Stimulated activated naive CD8-positive, alpha-beta T cell treated with anti-CD3 and anti-CD28 coated beads, Interleukin-15, Interleukin-2, amounts not matched to agents 100 ng/mL and 50 ng/mL, for 24 hours (primary cell): Measurements from ENCODE around the gene KLF1.
"Not testable (repeated sequence)": the region's sequence is repeated elsewhere in the genome, so short reads cannot be mapped to it uniquely, and the experiment has no call there.

Experiments
- H3K27ac Mint-ChIP-seq: one replicate; pipeline ENCODE4 v1.8.0; 2021; ENCODE audit warnings: mild to moderate bottlenecking, mixed read lengths
- H3K27me3 Mint-ChIP-seq: one replicate; pipeline ENCODE4 v1.8.0; 2021; ENCODE audit warnings: mixed read lengths
- H3K36me3 Mint-ChIP-seq: one replicate; pipeline ENCODE4 v1.8.0; 2021; ENCODE audit warnings: low read depth, mixed read lengths
- H3K4me1 Mint-ChIP-seq: one replicate; pipeline ENCODE4 v1.8.0; 2021; ENCODE audit warnings: low read depth, mixed read lengths
- H3K4me3 Mint-ChIP-seq: one replicate; pipeline ENCODE4 v1.8.0; 2021; ENCODE audit warnings: mild to moderate bottlenecking, mixed read lengths
- H3K9me3 Mint-ChIP-seq: one replicate; pipeline ENCODE4 v1.8.0; 2021; ENCODE audit warnings: mixed read lengths

The KLF1 gene

GRCh38 chr19:12886969-12887747 is at the start of gene KLF1:
KLF1 (minus strand) TSS chr19:12887201; CDS start chr19:12887140, 61 bp downstream.
- H3K36me3 Mint-ChIP-seq = no peaks in the 10 kb centered on the region
- peak within 1 kb of the TSS; percentile 38 for H3K27ac Mint-ChIP-seq
- peak within 1 kb of the TSS; percentile 60 for H3K4me3 Mint-ChIP-seq
- H3K4me1 Mint-ChIP-seq = peaks cover 34% of the 10 kb centered on the region
- no peaks in the 10 kb centered on the region for H3K9me3 Mint-ChIP-seq
- no peaks in the 10 kb centered on the region for H3K27me3 Mint-ChIP-seq

GRCh38 chr19:12936582-12936981 is 49.6 kb upstream of the KLF1 start:
- Mint-ChIP-seq H3K27ac (no peak overlapping the region), H3K36me3 (peaks cover 49% of the 10 kb centered on the region), H3K9me3 (no peaks in the 10 kb centered on the region), H3K4me3 (no peak overlapping the region), H3K27me3 (no peaks in the 10 kb centered on the region), H3K4me1 (peaks cover 71% of the 10 kb centered on the region)

- H3K27me3 Mint-ChIP-seq = no peaks in the 10 kb centered on the region
- peaks cover 63% of the 10 kb centered on the region for H3K4me1 Mint-ChIP-seq
- no peaks in the 10 kb centered on the region for H3K9me3 Mint-ChIP-seq
- no peak overlapping the region for H3K27ac Mint-ChIP-seq
- H3K4me3 Mint-ChIP-seq = no peak overlapping the region
- peaks cover 45% of the 10 kb centered on the region for H3K36me3 Mint-ChIP-seq
Measured at GRCh38 chr19:12935071-12935470, 48.1 kb upstream of the KLF1 start.

GRCh38 chr19:12933287-12934072 is 46.5 kb upstream of the KLF1 start, which contains the start of gene FARSA:
FARSA (minus strand) TSS chr19:12933711; CDS start chr19:12933696, 15 bp downstream.
- Mint-ChIP-seq H3K36me3 (peaks cover 40% of the 10 kb centered on the region), H3K27ac (peak within 1 kb of the TSS; percentile 92), H3K4me1 (peaks cover 50% of the 10 kb centered on the region), H3K27me3 (no peaks in the 10 kb centered on the region), H3K4me3 (peak within 1 kb of the TSS; percentile 98), H3K9me3 (no peaks in the 10 kb centered on the region)

GRCh38 chr19:12932392-12933286 is 45.6 kb upstream of the KLF1 start:
- H3K4me3 Mint-ChIP-seq = peak overlapping the region; percentile 98
- peak overlapping the region; percentile 92 for H3K27ac Mint-ChIP-seq
- H3K27me3 Mint-ChIP-seq = no peaks in the 10 kb centered on the region
- peaks cover 43% of the 10 kb centered on the region for H3K4me1 Mint-ChIP-seq
- peaks cover 42% of the 10 kb centered on the region for H3K36me3 Mint-ChIP-seq
- H3K9me3 Mint-ChIP-seq = no peaks in the 10 kb centered on the region

GRCh38 chr19:12930002-12930645 is 43.1 kb upstream of the KLF1 start:
- H3K4me3 Mint-ChIP-seq = no peak overlapping the region
- no peak overlapping the region for H3K27ac Mint-ChIP-seq
- no peaks in the 10 kb centered on the region for H3K27me3 Mint-ChIP-seq
- H3K9me3 Mint-ChIP-seq = no peaks in the 10 kb centered on the region
- peaks cover 31% of the 10 kb centered on the region for H3K4me1 Mint-ChIP-seq
- peaks cover 54% of the 10 kb centered on the region for H3K36me3 Mint-ChIP-seq

- H3K4me1 Mint-ChIP-seq = peaks cover 4% of the 10 kb centered on the region
- H3K27ac Mint-ChIP-seq = no peak overlapping the region
- H3K9me3 Mint-ChIP-seq = no peaks in the 10 kb centered on the region
- peaks cover 56% of the 10 kb centered on the region for H3K36me3 Mint-ChIP-seq
- H3K4me3 Mint-ChIP-seq = no peak overlapping the region
- H3K27me3 Mint-ChIP-seq = no peaks in the 10 kb centered on the region
Measured at GRCh38 chr19:12924621-12925310, 37.8 kb upstream of the KLF1 start.

- no peaks in the 10 kb centered on the region for H3K9me3 Mint-ChIP-seq
- no peak overlapping the region for H3K27ac Mint-ChIP-seq
- H3K4me1 Mint-ChIP-seq = peaks cover 17% of the 10 kb centered on the region
- no peaks in the 10 kb centered on the region for H3K27me3 Mint-ChIP-seq
- peaks cover 42% of the 10 kb centered on the region for H3K36me3 Mint-ChIP-seq
- H3K4me3 Mint-ChIP-seq = no peak overlapping the region
Measured at GRCh38 chr19:12922959-12923358, 36.0 kb upstream of the KLF1 start.

GRCh38 chr19:12921047-12921446 is 34.0 kb upstream of the KLF1 start:
- peaks cover 17% of the 10 kb centered on the region for H3K4me1 Mint-ChIP-seq
- peaks cover 32% of the 10 kb centered on the region for H3K36me3 Mint-ChIP-seq
- H3K27me3 Mint-ChIP-seq = no peaks in the 10 kb centered on the region
- no peaks in the 10 kb centered on the region for H3K9me3 Mint-ChIP-seq
- no peak overlapping the region for H3K27ac Mint-ChIP-seq
- no peak overlapping the region for H3K4me3 Mint-ChIP-seq

GRCh38 chr19:12918253-12918652 is 31.3 kb upstream of the KLF1 start:
- no peaks in the 10 kb centered on the region for H3K9me3 Mint-ChIP-seq
- H3K4me1 Mint-ChIP-seq = peaks cover 36% of the 10 kb centered on the region
- peaks cover 14% of the 10 kb centered on the region for H3K36me3 Mint-ChIP-seq
- H3K27ac Mint-ChIP-seq = no peak overlapping the region
- H3K27me3 Mint-ChIP-seq = no peaks in the 10 kb centered on the region
- H3K4me3 Mint-ChIP-seq = peak overlapping the region; percentile 75

GRCh38 chr19:12915860-12916259 is 28.9 kb upstream of the KLF1 start:
- peak overlapping the region; percentile 36 for H3K27ac Mint-ChIP-seq
- not testable (repeated sequence) for H3K4me3 Mint-ChIP-seq, H3K27me3 Mint-ChIP-seq, H3K9me3 Mint-ChIP-seq, H3K36me3 Mint-ChIP-seq
- H3K4me1 Mint-ChIP-seq = peaks cover 38% of the 10 kb centered on the region

GRCh38 chr19:12913851-12914690 is 27.1 kb upstream of the KLF1 start:
- peak overlapping the region; percentile 91 for H3K27ac Mint-ChIP-seq
- H3K9me3 Mint-ChIP-seq = no peaks in the 10 kb centered on the region
- H3K27me3 Mint-ChIP-seq = no peaks in the 10 kb centered on the region
- no peaks in the 10 kb centered on the region for H3K36me3 Mint-ChIP-seq
- H3K4me3 Mint-ChIP-seq = peak overlapping the region; percentile 45
- peaks cover 29% of the 10 kb centered on the region for H3K4me1 Mint-ChIP-seq

GRCh38 chr19:12913011-12913561 is 26.1 kb upstream of the KLF1 start:
- Mint-ChIP-seq H3K27me3 (no peaks in the 10 kb centered on the region), H3K36me3 (no peaks in the 10 kb centered on the region), H3K9me3 (no peaks in the 10 kb centered on the region), H3K4me1 (peaks cover 20% of the 10 kb centered on the region), H3K27ac (no peak overlapping the region), H3K4me3 (no peak overlapping the region)
